Measurements from ENCODE around the gene ERBB4. TPM values are rescaled to one million over a fixed set of nuclear protein-coding genes. Genes with fewer than 3 reads are reported as not detected.

Gene ERBB4
- total RNA-seq, 2 experiments from 2014 or later: not detected

GRCh38 chr2:212037062-212037461 lies 501.5 kb downstream of the ERBB4 start:
- Histone ChIP-seq H3K79me2 (ENCODE audit: insufficient read depth, low read depth, low read length) (no peaks in the 10 kb centered on the region), H3K9me3 (ENCODE audit: low read length) (no peaks in the 10 kb centered on the region), H3K27ac (ENCODE audit: low read depth, low read length, poor library complexity, severe bottlenecking) (no peak overlapping the region), H3K36me3 (ENCODE audit: insufficient read depth, low read length) (no peaks in the 10 kb centered on the region), H3K4me2 (ENCODE audit: low read length) (no peak overlapping the region), H3K4me3 (ENCODE audit: low read depth, low read length, poor library complexity, severe bottlenecking) (no peak overlapping the region), H4K20me1 (ENCODE audit: insufficient read depth, low read length) (no peaks in the 10 kb centered on the region), H3K4me1 (ENCODE audit: insufficient read depth, low read length, poor library complexity, severe bottlenecking) (no peaks in the 10 kb centered on the region), H2AFZ (ENCODE audit: low read length) (no peak overlapping the region), H3K9me2 (ENCODE audit: insufficient read depth, low read length) (no peaks in the 10 kb centered on the region)
- CTCF ChIA-PET (ENCODE audit: unreplicated experiment): no interaction called here
- no peak for TF ChIP-seq CTCF (conservative IDR thresholded peaks at IDR 0.05; ENCODE audit: low read length)
- POLR2A ChIA-PET: interaction anchor here (0.8 kb wide), 1 partner anchor 174 kb away, joined by 4 read pairs; no protein-coding TSS in a partner anchor
- no peak for DNase-seq (ENCODE audit: low spot score)
- BruUV-seq (replicated peaks): no TSS peak
- intact Hi-C loops (cut with micrococcal nuclease; ENCODE audit: unreplicated experiment): no loop called here

GRCh38 chr2:212034841-212035585 lies 503.6 kb downstream of the ERBB4 start:
- Histone ChIP-seq H3K9me3 (ENCODE audit: low read length) (no peaks in the 10 kb centered on the region), H2AFZ (ENCODE audit: low read length) (no peak overlapping the region), H3K36me3 (ENCODE audit: insufficient read depth, low read length) (no peaks in the 10 kb centered on the region), H3K4me3 (ENCODE audit: low read depth, low read length, poor library complexity, severe bottlenecking) (no peak overlapping the region), H3K27ac (ENCODE audit: low read depth, low read length, poor library complexity, severe bottlenecking) (no peak overlapping the region), H3K4me2 (ENCODE audit: low read length) (no peak overlapping the region), H3K9me2 (ENCODE audit: insufficient read depth, low read length) (no peaks in the 10 kb centered on the region), H4K20me1 (ENCODE audit: insufficient read depth, low read length) (no peaks in the 10 kb centered on the region), H3K79me2 (ENCODE audit: insufficient read depth, low read depth, low read length) (no peaks in the 10 kb centered on the region), H3K4me1 (ENCODE audit: insufficient read depth, low read length, poor library complexity, severe bottlenecking) (no peaks in the 10 kb centered on the region)
- TF ChIP-seq EZH2phosphoT487 (IDR thresholded peaks at IDR 0.05; ENCODE audit: borderline replicate concordance, low read depth, low read length) (no peak), CTCF (conservative IDR thresholded peaks at IDR 0.05; ENCODE audit: low read length) (no peak)
- POLR2A ChIA-PET: interaction anchor here (0.6 kb wide), 1 partner anchor 11 kb away, joined by 3 read pairs; no protein-coding TSS in a partner anchor
- intact Hi-C loops (cut with micrococcal nuclease; ENCODE audit: unreplicated experiment): no loop called here
- CTCF ChIA-PET (ENCODE audit: unreplicated experiment): no interaction called here
- BruUV-seq (replicated peaks): no TSS peak
- DNase-seq (ENCODE audit: low spot score): no peak

- Histone ChIP-seq H3K4me1 (ENCODE audit: insufficient read depth, low read length, poor library complexity, severe bottlenecking) (no peaks in the 10 kb centered on the region), H3K36me3 (ENCODE audit: insufficient read depth, low read length) (no peaks in the 10 kb centered on the region), H4K20me1 (ENCODE audit: insufficient read depth, low read length) (no peaks in the 10 kb centered on the region), H3K4me3 (ENCODE audit: low read depth, low read length, poor library complexity, severe bottlenecking) (no peak overlapping the region), H3K9me2 (ENCODE audit: insufficient read depth, low read length) (no peaks in the 10 kb centered on the region), H3K27ac (ENCODE audit: low read depth, low read length, poor library complexity, severe bottlenecking) (no peak overlapping the region), H3K4me2 (ENCODE audit: low read length) (no peak overlapping the region), H2AFZ (ENCODE audit: low read length) (no peak overlapping the region), H3K9me3 (ENCODE audit: low read length) (no peaks in the 10 kb centered on the region), H3K79me2 (ENCODE audit: insufficient read depth, low read depth, low read length) (no peaks in the 10 kb centered on the region)
- TF ChIP-seq CTCF (conservative IDR thresholded peaks at IDR 0.05; ENCODE audit: low read length) (no peak), EZH2phosphoT487 (IDR thresholded peaks at IDR 0.05; ENCODE audit: borderline replicate concordance, low read depth, low read length) (no peak)
- intact Hi-C loops (cut with micrococcal nuclease; ENCODE audit: unreplicated experiment): no loop called here
- ChIA-PET CTCF (ENCODE audit: unreplicated experiment) (no interaction called here), POLR2A (interaction anchor here (0.6 to 0.7 kb wide), 2 partner anchors 36 to 326 kb away, joined by 3 read pairs; no protein-coding TSS in a partner anchor)
- DNase-seq (ENCODE audit: low spot score): no peak
- BruUV-seq (replicated peaks): no TSS peak
Observed at GRCh38 chr2:212033888-212034287, 504.7 kb downstream of the ERBB4 start.
